CD4-positive, alpha-beta memory T cell (primary cell): ENCODE measurements around the gene IRF4. TPM values are rescaled to one million over a fixed set of nuclear protein-coding genes. Genes with fewer than 3 reads are reported as not detected.
"Not testable (repeated sequence)": the region's sequence is repeated elsewhere in the genome, so short reads cannot be mapped to it uniquely, and the experiment has no call there.

Experiments used
- CTCF ChIA-PET: fragments of 350-600 bp; sonication (Branson Sonifier 250); formaldehyde crosslinking; loops from one replicate; lab custom pipeline; 2021; ENCODE audit warnings: inconsistent platforms; ENCODE audit not compliant: partially characterized antibody; lab: Charles Lee
- POLR2A ChIA-PET: fragments of 350-600 bp; sonication (Branson Sonifier 250); formaldehyde crosslinking; loops from one replicate; lab custom pipeline; 2021; ENCODE audit not compliant: partially characterized antibody; lab: Charles Lee
- DNase-seq, 5 donors: peaks; one replicate each; pipeline versions ENCODE4 v3.0.0 to v3.0.0-alpha.2; 2020 to 2022; ENCODE audit warnings: mixed read lengths in 1 of 5
- H3K27ac ChIP-seq: one replicate; pipeline ENCODE4 v1.7.0; 2013; ENCODE audit warnings: low read depth, low read length
- H3K27me3 ChIP-seq: 2 replicates; pipeline ENCODE4 v1.7.0; 2013; ENCODE audit warnings: mild to moderate bottlenecking, low read length, moderate library complexity; ENCODE audit not compliant: insufficient read depth
- H3K36me3 ChIP-seq: 2 replicates; pipeline ENCODE4 v1.7.0; 2013; ENCODE audit warnings: mild to moderate bottlenecking, low read length, moderate library complexity; ENCODE audit not compliant: insufficient read depth
- H3K4me1 ChIP-seq: 2 replicates; pipeline ENCODE4 v1.7.0; 2013; ENCODE audit warnings: mild to moderate bottlenecking, low read length, moderate library complexity; ENCODE audit not compliant: insufficient read depth
- H3K4me3 ChIP-seq, 2 donors: one replicate each; pipeline ENCODE4 v1.7.0; 2013; ENCODE audit warnings: low read length in 2 of 2, mild to moderate bottlenecking in 1 of 2
- H3K9me3 ChIP-seq, 2 donors: one replicate each; pipeline ENCODE4 v1.7.0; 2013; ENCODE audit warnings: low read length in 2 of 2, control low read depth in 1 of 2; ENCODE audit not compliant: control insufficient read depth in 1 of 2
- H3K27ac Mint-ChIP-seq, 7 donors: one replicate each; pipeline ENCODE4 v1.8.0; 2020 to 2021; ENCODE audit warnings: mixed read lengths in 7 of 7, mild to moderate bottlenecking in 6 of 7, inconsistent platforms in 3 of 7, moderate library complexity in 3 of 7
- H3K27me3 Mint-ChIP-seq, 2 donors: one replicate each; pipeline ENCODE4 v1.8.0; 2020 to 2021; ENCODE audit warnings: mixed read lengths in 2 of 2
- H3K36me3 Mint-ChIP-seq, 2 donors: one replicate each; pipeline ENCODE4 v1.8.0; 2020 to 2021; ENCODE audit warnings: mixed read lengths in 2 of 2, inconsistent platforms in 1 of 2, mild to moderate bottlenecking in 1 of 2
- H3K4me1 Mint-ChIP-seq, 4 donors: one replicate each; pipeline ENCODE4 v1.8.0; 2020 to 2021; ENCODE audit warnings: mixed read lengths in 4 of 4, mild to moderate bottlenecking in 1 of 4
- H3K4me3 Mint-ChIP-seq, 8 donors: one replicate each; pipeline ENCODE4 v1.8.0; 2020 to 2021; ENCODE audit warnings: mixed read lengths in 8 of 8, mild to moderate bottlenecking in 7 of 8, moderate library complexity in 6 of 8, inconsistent platforms in 3 of 8
- H3K9me3 Mint-ChIP-seq, 8 donors: one replicate each; pipeline ENCODE4 v1.8.0; 2020 to 2021; ENCODE audit warnings: mixed read lengths in 8 of 8, mild to moderate bottlenecking in 5 of 8, inconsistent platforms in 3 of 8, moderate library complexity in 1 of 8
- intact Hi-C: fragments of 100-400 bp; cut with micrococcal nuclease; formaldehyde crosslinking; loops from one replicate; pipeline ENCODE4 v1.15.1; 2023
- polyA plus RNA-seq, 2 donors: library from polyadenylated mRNA; unstranded; fragments of 300-500 nt; fragmentation: Illumina TruSeq; gene quantifications; one replicate each; pipeline ENCODE4 v1.2.3, GENCODE V29; 2021
- total RNA-seq, 2 experiments: library from RNA; stranded (reverse); gene quantifications; one replicate each; pipeline ENCODE4 v1.2.3, GENCODE V29; 2021

Gene IRF4
- total and polyA plus RNA-seq, 4 experiments from 2014 or later: 2.7 to 8.6 (median 7.1) TPM

- H3K4me3 ChIP-seq: no peak overlapping the region
- H3K36me3 ChIP-seq: no peaks in the 10 kb centered on the region
- no peaks in the 10 kb centered on the region for H3K27me3 ChIP-seq
- Mint-ChIP-seq H3K4me3 (no peak overlapping the region), H3K9me3 (peaks cover 0 to 5% (median under 1%) of the 10 kb centered on the region in 8 donors), H3K27me3 (peaks cover 0 to 1% of the 10 kb centered on the region in 2 donors), H3K4me1 (peaks cover 0 to 4% (median 1%) of the 10 kb centered on the region in 4 donors), H3K36me3 (no peaks in the 10 kb centered on the region), H3K27ac (peak overlapping the region in 1 of 7 donors; percentile 41)
- peaks cover 4% of the 10 kb centered on the region for H3K4me1 ChIP-seq
- H3K9me3 ChIP-seq: no peaks in the 10 kb centered on the region
- ChIA-PET POLR2A (interaction anchor here (0.6 kb wide), 1 partner anchor 9 kb away, joined by 3 read pairs; no protein-coding TSS in a partner anchor), CTCF (no interaction called here)
- no peak for DNase-seq
- intact Hi-C loops: no loop called here
- H3K27ac ChIP-seq: no peak overlapping the region
Observed at GRCh38 chr6:423055-423798, 31.7 kb downstream of the IRF4 start.

GRCh38 chr6:423799-424345 is 32.3 kb downstream of the IRF4 start:
- Mint-ChIP-seq H3K27me3 (peaks cover 0 to 1% of the 10 kb centered on the region in 2 donors), H3K4me1 (peaks cover under 1 to 9% (median 3%) of the 10 kb centered on the region in 4 donors)
- intact Hi-C loops: no loop called here

DNA sequence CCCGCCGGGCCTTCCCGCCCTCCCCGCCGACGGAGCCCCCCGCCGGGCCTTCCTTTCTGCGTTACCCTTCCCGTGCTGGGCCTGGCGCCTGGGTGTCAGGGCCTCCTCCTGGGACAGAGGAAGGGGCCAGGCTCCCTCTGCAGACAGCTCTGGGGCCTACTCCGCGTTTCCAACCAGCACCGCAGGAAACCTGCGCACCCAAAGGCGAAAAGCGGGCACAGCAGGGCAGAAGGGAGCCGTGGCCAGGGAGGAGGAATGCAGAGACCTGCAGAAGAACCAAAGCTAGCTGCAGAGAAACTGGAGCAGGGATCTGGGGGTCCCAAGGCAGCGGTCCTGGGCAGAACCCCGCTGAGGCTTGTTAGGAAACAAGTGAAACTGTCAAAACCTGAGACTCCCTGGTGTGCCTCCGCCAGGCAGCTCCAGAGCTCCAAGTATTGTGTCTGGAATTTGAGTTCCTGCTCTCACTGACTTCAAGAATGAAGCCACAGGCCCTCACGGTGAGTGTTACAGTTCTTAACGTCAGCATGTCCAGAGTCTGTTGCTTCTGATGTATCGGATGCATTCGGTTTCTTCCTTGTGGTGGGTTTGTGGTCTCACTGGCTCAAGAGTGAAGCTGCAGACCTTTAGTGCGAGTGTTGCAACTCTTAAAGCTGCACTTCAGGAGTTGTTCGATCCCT is 33.3 kb downstream of the IRF4 start:
- no peaks in the 10 kb centered on the region for H3K9me3 ChIP-seq
- H3K27ac Mint-ChIP-seq: peak overlapping the region in 1 of 7 donors; percentile 42

More at GRCh38 chr6:423799-424345, 32.3 kb downstream of the IRF4 start:
- Mint-ChIP-seq H3K36me3 (no peaks in the 10 kb centered on the region), H3K4me3 (no peak overlapping the region), H3K9me3 (peaks cover 0 to 5% (median under 1%) of the 10 kb centered on the region in 8 donors), H3K27ac (no peak overlapping the region)
- Histone ChIP-seq H3K9me3 (no peaks in the 10 kb centered on the region), H3K27ac (no peak overlapping the region), H3K27me3 (no peaks in the 10 kb centered on the region), H3K4me1 (peaks cover 10% of the 10 kb centered on the region), H3K36me3 (no peaks in the 10 kb centered on the region), H3K4me3 (no peak overlapping the region)
- DNase-seq: no peak
- CTCF ChIA-PET: no interaction called here
- POLR2A ChIA-PET: no interaction called here

GRCh38 chr6:425418-425788 is 33.9 kb downstream of the IRF4 start:
- CTCF ChIA-PET: interaction anchor here (1.1 kb wide), 1 partner anchor 166 kb away, joined by 3 read pairs; no protein-coding TSS in a partner anchor
- H3K36me3 ChIP-seq, POLR2A ChIA-PET: not testable (repeated sequence)

More for the DNA sequence above, 33.3 kb downstream of the IRF4 start:
- Histone ChIP-seq H3K27ac (no peak overlapping the region), H3K27me3 (no peaks in the 10 kb centered on the region), H3K36me3 (no peaks in the 10 kb centered on the region), H3K4me3 (no peak overlapping the region), H3K4me1 (peaks cover 20% of the 10 kb centered on the region)
- H3K9me3 Mint-ChIP-seq: peaks cover 0 to 5% (median 0%) of the 10 kb centered on the region in 8 donors
- intact Hi-C loops: no loop called here
- POLR2A ChIA-PET: no interaction called here
- DNase-seq: no peak
- no peaks in the 10 kb centered on the region for H3K36me3 Mint-ChIP-seq
- CTCF ChIA-PET: interaction anchor here (1.1 kb wide), 1 partner anchor 166 kb away, joined by 3 read pairs; no protein-coding TSS in a partner anchor
- H3K4me1 Mint-ChIP-seq: peaks cover 10 to 19% (median 12%) of the 10 kb centered on the region in 4 donors
- H3K4me3 Mint-ChIP-seq: no peak overlapping the region
- peaks cover 0 to 1% of the 10 kb centered on the region in 2 donors for H3K27me3 Mint-ChIP-seq

DNA sequence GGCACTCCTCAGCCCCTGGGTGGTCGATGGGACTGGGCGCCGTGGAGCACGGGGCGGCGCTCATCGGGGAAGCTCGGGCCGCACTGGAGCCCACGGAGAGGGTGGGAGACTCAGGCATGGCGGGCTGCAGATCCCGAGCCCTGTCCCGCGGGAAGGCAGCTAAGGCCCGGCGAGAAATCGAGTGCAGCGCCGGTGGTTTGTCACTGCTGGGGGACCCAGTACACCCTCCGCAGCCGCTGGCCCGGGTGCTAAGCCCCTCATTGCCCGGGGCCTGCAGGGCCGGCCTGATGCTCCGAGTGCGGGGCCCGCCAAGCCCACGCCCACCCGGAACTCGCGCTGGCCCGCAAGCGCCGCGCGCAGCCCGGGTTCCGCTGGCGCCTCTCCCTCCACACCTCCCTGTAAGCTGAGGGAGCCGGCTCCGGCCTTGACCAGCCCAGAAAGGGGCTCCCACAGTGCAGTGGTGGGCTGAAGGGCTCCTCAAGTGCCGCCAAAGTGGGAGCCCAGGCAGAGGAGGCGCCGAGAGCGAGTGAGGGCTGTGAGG is 34.7 kb downstream of the IRF4 start:
- H3K27ac Mint-ChIP-seq, H3K27me3 Mint-ChIP-seq, intact Hi-C loops, H3K27ac ChIP-seq, H3K27me3 ChIP-seq, H3K9me3 Mint-ChIP-seq, H3K4me3 ChIP-seq, H3K9me3 ChIP-seq, CTCF ChIA-PET, DNase-seq, H3K36me3 Mint-ChIP-seq, POLR2A ChIA-PET, H3K36me3 ChIP-seq, H3K4me3 Mint-ChIP-seq: not testable (repeated sequence)
- peaks cover 13 to 26% (median 19%) of the 10 kb centered on the region in 4 donors for H3K4me1 Mint-ChIP-seq
- peaks cover 21% of the 10 kb centered on the region for H3K4me1 ChIP-seq

More at GRCh38 chr6:425418-425788, 33.9 kb downstream of the IRF4 start:
- H3K27ac Mint-ChIP-seq: peak overlapping the region in 1 of 7 donors; percentile 42
- H3K27me3 ChIP-seq, DNase-seq, H3K9me3 Mint-ChIP-seq, intact Hi-C loops, H3K4me3 Mint-ChIP-seq, H3K36me3 Mint-ChIP-seq, H3K27me3 Mint-ChIP-seq, H3K27ac ChIP-seq, H3K4me3 ChIP-seq, H3K9me3 ChIP-seq: not testable (repeated sequence)
- H3K4me1 Mint-ChIP-seq: peaks cover 11 to 23% (median 14%) of the 10 kb centered on the region in 4 donors
- H3K4me1 ChIP-seq: peaks cover 21% of the 10 kb centered on the region

DNA sequence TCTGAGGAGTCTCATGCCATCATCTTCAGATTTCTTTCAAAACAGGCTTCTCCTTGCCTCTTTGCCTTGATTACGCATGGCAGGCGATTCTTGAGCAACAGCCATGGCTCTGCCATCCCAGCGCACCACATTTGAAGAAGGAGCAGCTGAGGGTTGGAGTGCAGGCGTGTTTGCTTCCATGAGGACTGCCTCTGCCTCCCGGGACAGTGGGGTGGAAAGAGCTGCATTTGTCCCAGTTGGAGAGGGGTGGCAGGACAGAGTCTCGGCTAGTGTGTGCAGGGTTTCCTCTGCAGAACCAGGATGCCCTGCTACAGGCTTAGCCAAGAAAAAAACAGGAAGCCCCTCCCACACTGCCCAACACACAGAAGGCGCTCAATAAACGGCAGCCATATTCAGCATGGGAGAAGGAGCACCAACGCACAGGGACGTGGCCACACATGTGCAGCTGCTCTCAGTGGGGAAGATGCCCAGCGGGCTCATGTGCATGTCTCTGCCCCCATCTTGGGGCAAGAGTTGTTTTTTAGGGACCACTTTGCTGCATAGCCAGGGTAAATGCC is 36.6 kb downstream of the IRF4 start:
- no peak for DNase-seq

More for the DNA sequence above, 36.6 kb downstream of the IRF4 start:
- Mint-ChIP-seq H3K27me3 (no peaks in the 10 kb centered on the region), H3K4me1 (peaks cover 18 to 42% (median 28%) of the 10 kb centered on the region in 4 donors), H3K4me3 (no peak overlapping the region), H3K9me3 (no peaks in the 10 kb centered on the region), H3K27ac (no peak overlapping the region), H3K36me3 (no peaks in the 10 kb centered on the region)
- peaks cover 30% of the 10 kb centered on the region for H3K4me1 ChIP-seq
- ChIA-PET CTCF (interaction anchor here (0.5 kb wide), 1 partner anchor 142 kb away, joined by 3 read pairs; no protein-coding TSS in a partner anchor), POLR2A (no interaction called here)
- H3K27ac ChIP-seq: no peak overlapping the region
- no peak overlapping the region for H3K4me3 ChIP-seq
- no peaks in the 10 kb centered on the region for H3K36me3 ChIP-seq
- no peaks in the 10 kb centered on the region for H3K9me3 ChIP-seq
- intact Hi-C loops: no loop called here
- H3K27me3 ChIP-seq: no peaks in the 10 kb centered on the region
